ENCODE data around the gene FBXW5. TPM values are rescaled to one million over a fixed set of nuclear protein-coding genes. Genes with fewer than 3 reads are reported as not detected.

Gene FBXW5
- total RNA-seq, 2 experiments from 2014 or later, result 54.4 to 66.4 TPM

DNA sequence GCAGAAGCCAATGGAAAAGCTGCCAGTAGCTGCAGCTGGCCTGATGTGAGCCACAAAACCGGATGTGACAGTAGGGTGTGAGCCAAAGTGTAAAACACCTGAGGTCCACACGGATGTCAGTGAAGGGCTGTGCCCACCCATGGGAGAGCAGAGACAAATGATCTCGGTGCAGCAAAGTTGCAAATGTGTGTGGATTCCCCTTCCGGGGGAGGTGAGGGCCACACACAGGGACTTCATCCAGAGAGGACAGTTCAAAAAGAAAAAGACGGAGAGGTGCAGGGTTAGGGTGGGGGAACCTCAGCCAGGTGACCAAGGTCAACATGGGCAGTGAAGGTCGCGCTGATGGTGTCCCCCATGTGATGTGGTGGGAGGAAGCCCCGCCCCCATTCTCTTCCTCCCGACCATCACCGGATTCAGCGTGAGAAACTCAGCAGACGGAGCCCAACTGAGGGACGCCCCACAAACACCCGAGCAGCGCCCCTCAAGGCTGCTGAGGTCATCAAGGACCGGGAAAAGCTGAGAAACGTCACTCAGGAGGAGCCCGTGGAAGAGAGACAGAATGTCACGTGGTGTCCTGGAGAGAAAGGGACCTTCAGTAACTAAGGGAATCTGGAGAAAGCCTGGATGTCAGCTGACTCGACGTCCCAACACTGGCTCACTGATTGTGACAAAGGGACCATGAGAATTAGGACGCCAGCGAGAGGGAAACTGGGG, 21.4 kb upstream of the FBXW5 start:
- DNase-seq (peak; percentile 42), ATAC-seq (peak; percentile 66)
- POLR2A ChIA-PET, result no interaction called here
- Mint-ChIP-seq H3K4me3 (peak overlapping the region; percentile 20), H3K27ac (peak overlapping the region; percentile 68), H3K9me3 (ENCODE audit: low read depth) (no peaks in the 10 kb centered on the region), H3K4me1 (peaks cover 20% of the 10 kb centered on the region), H3K36me3 (ENCODE audit: low read depth) (no peaks in the 10 kb centered on the region), H3K27me3 (no peaks in the 10 kb centered on the region)
- CTCF ChIA-PET, result interaction anchor here (0.6 to 1.2 kb wide), 4 partner anchors 18 to 124 kb away, joined by 3 to 4 read pairs (median 3); partner anchors contain the start of gene AJM1
- intact Hi-C loops (cut with DNase I, micrococcal nuclease), result no loop called here

DNA sequence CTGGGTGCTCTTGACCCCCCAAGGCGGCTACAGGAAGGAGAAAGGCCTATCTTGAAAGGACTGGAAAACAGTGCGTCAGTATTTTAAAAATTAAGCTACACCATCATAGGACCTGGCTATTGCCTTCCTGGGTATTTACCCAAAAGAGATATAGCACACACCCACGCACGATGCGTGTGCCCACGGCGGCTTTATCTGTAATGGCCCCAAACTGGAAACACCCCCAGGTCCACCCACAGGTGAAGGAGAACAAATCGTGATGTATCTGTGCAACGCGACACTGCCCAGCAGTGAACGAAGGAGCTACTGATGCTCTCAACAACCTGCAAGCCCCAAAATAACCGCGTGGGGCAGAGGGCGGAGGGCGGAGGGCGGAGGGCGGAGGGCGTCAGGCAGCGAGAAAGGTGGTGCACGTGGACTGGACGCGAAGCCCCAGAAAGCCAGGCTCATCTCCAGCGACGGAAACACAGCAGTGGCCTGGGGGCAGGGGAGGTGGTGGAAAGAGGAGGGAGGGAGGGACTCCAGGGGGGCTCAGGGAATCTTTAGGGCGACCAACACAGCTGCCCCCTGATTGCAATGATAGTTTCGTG, 20.4 kb upstream of the FBXW5 start:
- Mint-ChIP-seq H3K27me3 (no peaks in the 10 kb centered on the region), H3K9me3 (ENCODE audit: low read depth) (no peaks in the 10 kb centered on the region), H3K4me1 (peaks cover 24% of the 10 kb centered on the region), H3K4me3 (no peak overlapping the region), H3K36me3 (ENCODE audit: low read depth) (no peaks in the 10 kb centered on the region), H3K27ac (no peak overlapping the region)
- no peak for DNase-seq
- POLR2A ChIA-PET, result no interaction called here
- CTCF ChIA-PET, result interaction anchor here (0.5 to 1.2 kb wide), 2 partner anchors 29 to 426 kb away, joined by 3 to 4 read pairs; no protein-coding TSS in a partner anchor
- intact Hi-C loops (cut with DNase I, micrococcal nuclease), result no loop called here
- no peak for ATAC-seq

DNA sequence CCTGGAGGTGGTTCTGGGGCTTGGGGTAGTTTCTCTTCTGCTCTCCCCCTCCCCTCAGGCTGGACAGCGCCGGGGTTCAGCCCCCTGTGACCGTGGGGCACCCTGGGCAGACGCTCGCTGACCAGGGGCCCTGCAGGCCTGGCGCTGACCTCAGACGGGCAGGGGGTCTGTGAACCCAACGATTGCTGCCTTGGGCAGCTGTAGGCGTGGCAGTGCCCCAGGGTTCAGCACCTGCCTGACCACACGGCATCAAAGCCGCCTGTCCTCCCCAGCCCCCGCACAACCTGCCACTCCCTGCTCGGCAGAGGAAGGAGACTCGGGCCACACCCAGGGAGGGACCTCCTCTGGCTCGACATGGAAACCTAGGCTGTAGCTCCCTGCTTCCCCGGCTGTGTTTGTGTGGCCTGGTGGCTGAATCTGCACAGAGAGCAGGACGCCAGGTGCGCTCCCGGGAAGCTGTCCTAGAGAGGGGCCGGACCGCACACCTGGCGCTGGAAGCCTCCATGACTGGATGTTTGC, 19.7 kb upstream of the FBXW5 start:
- no peaks in the 10 kb centered on the region for H3K36me3 Mint-ChIP-seq (ENCODE audit: low read depth)
- no peaks in the 10 kb centered on the region for H3K27me3 Mint-ChIP-seq
- no peak overlapping the region for H3K27ac Mint-ChIP-seq
- ChIA-PET CTCF (no interaction called here), POLR2A (no interaction called here)
- H3K4me3 Mint-ChIP-seq, result no peak overlapping the region
- ATAC-seq, result no peak
- no peaks in the 10 kb centered on the region for H3K9me3 Mint-ChIP-seq (ENCODE audit: low read depth)
- H3K4me1 Mint-ChIP-seq, result peaks cover 24% of the 10 kb centered on the region
- no peak for DNase-seq
- intact Hi-C loops (cut with DNase I, micrococcal nuclease), result no loop called here

DNA sequence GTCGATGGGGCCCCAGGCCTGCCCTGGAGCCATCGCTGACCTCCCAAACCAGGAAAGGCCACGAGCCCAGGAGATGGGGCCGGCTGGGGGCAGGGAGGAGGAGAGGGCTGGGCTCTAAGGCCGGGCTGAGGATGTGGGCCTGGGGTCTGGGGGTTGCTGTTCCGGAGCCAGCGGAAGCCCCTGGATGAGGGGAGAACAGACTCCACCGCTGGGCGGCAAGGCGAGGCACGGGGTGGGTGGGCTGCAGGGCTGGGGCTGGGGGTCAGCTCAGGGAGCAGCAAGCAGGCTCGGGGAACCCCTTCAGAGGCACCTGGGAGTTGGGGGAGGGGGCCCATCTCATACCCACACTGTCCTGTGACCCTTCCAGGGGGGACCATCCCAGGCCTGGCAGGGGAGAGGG, 19.2 kb upstream of the FBXW5 start:
- ChIA-PET CTCF (interaction anchor here (0.5 kb wide), 1 partner anchor 125 kb away, joined by 3 read pairs; no protein-coding TSS in a partner anchor), POLR2A (no interaction called here)
- intact Hi-C loops (cut with DNase I, micrococcal nuclease), result no loop called here
- Mint-ChIP-seq H3K9me3 (ENCODE audit: low read depth) (no peaks in the 10 kb centered on the region), H3K4me3 (no peak overlapping the region), H3K27ac (no peak overlapping the region), H3K4me1 (peaks cover 24% of the 10 kb centered on the region), H3K27me3 (no peaks in the 10 kb centered on the region), H3K36me3 (ENCODE audit: low read depth) (no peaks in the 10 kb centered on the region)
- DNase-seq (no peak), ATAC-seq (no peak)

DNA sequence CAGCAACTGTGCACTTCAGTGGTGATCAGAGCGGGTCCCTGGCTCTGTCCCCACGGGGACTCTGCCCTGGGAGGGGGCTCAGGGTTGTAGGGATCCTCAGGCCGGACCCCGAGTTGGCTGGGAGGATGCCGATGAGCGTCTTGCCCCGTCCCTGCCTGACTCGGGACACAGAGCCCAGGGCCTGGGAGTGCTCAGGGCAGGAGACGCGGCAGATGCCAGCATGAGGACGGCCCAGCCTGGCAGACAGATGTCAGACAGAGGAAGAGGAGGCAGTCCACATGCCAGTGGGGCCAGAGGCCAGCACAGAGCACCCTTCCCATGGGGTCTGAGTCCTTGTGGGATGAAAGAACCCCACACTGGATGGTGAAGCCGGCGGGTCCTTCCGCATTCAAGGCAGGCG, 18.8 kb upstream of the FBXW5 start:
- no peak overlapping the region for H3K27ac Mint-ChIP-seq
- ChIA-PET CTCF (interaction anchor here (0.5 kb wide), 1 partner anchor 125 kb away, joined by 3 read pairs; no protein-coding TSS in a partner anchor), POLR2A (no interaction called here)
- no peak for ATAC-seq
- H3K36me3 Mint-ChIP-seq (ENCODE audit: low read depth), result no peaks in the 10 kb centered on the region
- intact Hi-C loops (cut with DNase I, micrococcal nuclease), result no loop called here
- H3K4me3 Mint-ChIP-seq, result no peak overlapping the region
- H3K9me3 Mint-ChIP-seq (ENCODE audit: low read depth), result no peaks in the 10 kb centered on the region
- H3K4me1 Mint-ChIP-seq, result peaks cover 24% of the 10 kb centered on the region
- H3K27me3 Mint-ChIP-seq, result no peaks in the 10 kb centered on the region
- DNase-seq, result no peak

DNA sequence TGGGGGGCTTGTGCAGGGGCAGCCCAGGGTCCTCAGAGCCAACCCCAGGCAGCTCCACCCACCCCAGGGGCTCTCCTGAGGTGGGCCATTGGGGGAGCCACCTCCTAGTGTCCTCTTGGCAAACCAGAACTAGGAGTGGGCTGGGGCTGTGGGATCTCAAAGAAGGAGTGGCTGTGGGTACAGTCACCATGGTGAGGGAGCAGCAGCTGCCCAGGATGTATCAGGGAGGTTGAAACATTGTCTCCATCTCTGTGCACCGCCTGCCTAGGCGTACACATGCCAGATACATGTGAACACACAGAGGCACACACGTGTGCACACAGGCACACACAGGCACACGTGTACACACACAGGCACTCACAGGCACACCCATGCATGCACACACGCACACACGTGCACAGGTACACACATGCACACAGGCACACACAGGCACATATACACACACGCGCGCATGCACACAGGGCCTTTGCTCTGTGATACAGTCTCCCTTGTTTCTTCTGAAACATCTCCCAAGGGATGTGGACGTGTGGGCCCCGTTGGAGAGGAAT, 18.2 kb upstream of the FBXW5 start:
- H3K9me3 Mint-ChIP-seq (ENCODE audit: low read depth), result no peaks in the 10 kb centered on the region
- peaks cover 24% of the 10 kb centered on the region for H3K4me1 Mint-ChIP-seq
- no peaks in the 10 kb centered on the region for H3K36me3 Mint-ChIP-seq (ENCODE audit: low read depth)
- no peak overlapping the region for H3K4me3 Mint-ChIP-seq
- intact Hi-C loops (cut with DNase I, micrococcal nuclease), result no loop called here
- no peak for DNase-seq
- ChIA-PET POLR2A (no interaction called here), CTCF (interaction anchor here (1.0 to 1.7 kb wide), 2 partner anchors 66 to 73 kb away, joined by 5 read pairs; no protein-coding TSS in a partner anchor)
- no peak for ATAC-seq
- H3K27me3 Mint-ChIP-seq, result no peaks in the 10 kb centered on the region
- H3K27ac Mint-ChIP-seq, result no peak overlapping the region

DNA sequence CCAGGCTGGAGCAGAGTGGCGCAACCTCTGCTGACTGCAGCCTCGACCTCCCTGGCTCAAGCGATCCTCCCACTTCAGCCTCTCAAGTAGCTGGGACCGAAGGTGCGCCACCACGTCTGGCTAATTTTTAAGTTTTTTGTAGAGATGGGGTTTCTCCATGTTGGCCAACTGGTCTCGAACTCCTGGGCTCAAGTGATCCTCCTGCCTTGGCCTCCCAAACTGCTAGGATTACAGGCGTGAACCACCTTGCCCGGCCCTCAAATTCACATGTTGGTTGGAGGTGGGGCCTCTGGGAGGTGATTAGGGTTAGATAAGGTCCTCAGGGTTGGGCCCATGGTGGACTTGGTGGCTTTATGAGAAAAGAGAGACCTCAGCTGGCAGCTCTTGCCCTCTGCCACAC, 17.6 kb upstream of the FBXW5 start:
- POLR2A ChIA-PET, result no interaction called here
- Mint-ChIP-seq H3K27ac (no peak overlapping the region), H3K4me3 (no peak overlapping the region), H3K4me1 (peaks cover 24% of the 10 kb centered on the region), H3K36me3 (ENCODE audit: low read depth) (no peaks in the 10 kb centered on the region), H3K9me3 (ENCODE audit: low read depth) (no peaks in the 10 kb centered on the region), H3K27me3 (no peaks in the 10 kb centered on the region)
- CTCF ChIA-PET, result interaction anchor here (1.0 to 1.7 kb wide), 2 partner anchors 67 to 73 kb away, joined by 5 read pairs; no protein-coding TSS in a partner anchor
- DNase-seq (no peak), ATAC-seq (no peak)
- intact Hi-C loops (cut with DNase I, micrococcal nuclease), result no loop called here

DNA sequence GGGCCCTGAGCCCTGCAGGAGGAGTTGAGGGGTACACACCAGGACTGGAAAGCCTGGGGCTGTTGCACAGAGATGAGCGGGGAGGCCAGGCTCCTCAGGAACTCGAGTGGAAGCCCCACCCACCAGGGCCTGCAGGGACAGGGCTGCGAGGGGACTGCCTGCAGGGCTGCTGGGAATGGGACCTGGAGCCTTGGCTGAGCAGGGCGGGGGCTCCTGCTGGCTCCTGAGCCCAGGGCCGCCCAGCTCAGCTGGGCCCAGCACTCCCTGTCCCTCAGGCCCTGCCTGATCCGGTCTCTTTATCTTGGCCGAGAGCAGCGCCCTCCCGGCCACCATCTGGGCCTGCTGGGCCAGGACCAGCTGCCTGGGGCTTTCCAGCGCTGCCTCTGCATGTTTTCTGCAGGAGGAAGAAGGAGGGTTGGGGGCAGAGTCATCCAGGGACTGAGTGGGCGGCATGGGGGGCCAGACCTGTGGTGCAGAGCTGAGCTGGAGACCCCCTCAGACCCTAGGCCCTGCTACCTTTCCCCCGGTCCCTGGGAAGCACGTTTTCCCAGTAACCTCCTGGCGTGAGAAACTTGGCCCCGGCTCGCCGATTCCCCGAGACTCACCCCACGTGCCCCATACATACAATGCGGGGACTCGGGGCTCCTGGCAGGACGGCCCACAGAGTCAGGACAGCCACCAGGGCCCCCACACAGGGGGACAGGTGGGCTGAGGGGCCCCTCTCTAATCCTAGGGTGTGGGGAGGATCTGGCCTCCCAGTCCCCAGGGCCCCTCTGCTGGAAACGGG, 16.9 kb upstream of the FBXW5 start:
- POLR2A ChIA-PET, result no interaction called here
- Mint-ChIP-seq H3K9me3 (ENCODE audit: low read depth) (peaks cover 3% of the 10 kb centered on the region), H3K4me3 (no peak overlapping the region), H3K36me3 (ENCODE audit: low read depth) (no peaks in the 10 kb centered on the region), H3K4me1 (peaks cover 24% of the 10 kb centered on the region), H3K27me3 (no peaks in the 10 kb centered on the region), H3K27ac (no peak overlapping the region)
- ATAC-seq, result no peak
- DNase-seq, result no peak
- CTCF ChIA-PET, result interaction anchor here (1.0 to 1.7 kb wide), 2 partner anchors 67 to 74 kb away, joined by 5 read pairs; no protein-coding TSS in a partner anchor
- intact Hi-C loops (cut with DNase I, micrococcal nuclease), result no loop called here

DNA sequence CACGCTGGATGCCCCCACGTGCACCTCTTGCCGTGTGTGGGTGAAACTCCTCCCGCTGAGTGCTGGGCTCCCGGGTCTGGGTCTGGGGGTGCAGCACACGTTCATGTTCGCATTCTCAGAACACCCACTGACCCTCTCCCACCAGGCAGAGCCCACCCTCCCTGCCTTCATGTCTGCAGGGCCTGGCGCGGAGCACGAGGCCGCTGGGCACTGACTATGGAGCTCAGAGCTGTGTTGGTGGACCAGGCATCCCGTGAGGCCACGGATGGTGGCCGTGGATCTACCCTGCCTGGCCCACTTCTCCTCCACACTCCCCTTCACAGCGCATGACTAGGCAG, 16.4 kb upstream of the FBXW5 start:
- H3K4me1 Mint-ChIP-seq, result peaks cover 19% of the 10 kb centered on the region
- ATAC-seq, result no peak
- intact Hi-C loops (cut with DNase I, micrococcal nuclease), result no loop called here
- H3K9me3 Mint-ChIP-seq (ENCODE audit: low read depth), result peaks cover 3% of the 10 kb centered on the region
- no peak overlapping the region for H3K27ac Mint-ChIP-seq
- DNase-seq, result no peak
- H3K27me3 Mint-ChIP-seq, result no peaks in the 10 kb centered on the region
- POLR2A ChIA-PET, result no interaction called here
- H3K36me3 Mint-ChIP-seq (ENCODE audit: low read depth), result no peaks in the 10 kb centered on the region
- no peak overlapping the region for H3K4me3 Mint-ChIP-seq
- CTCF ChIA-PET, result interaction anchor here (0.6 kb wide), 1 partner anchor 15 kb away, joined by 3 read pairs; no protein-coding TSS in a partner anchor

DNA sequence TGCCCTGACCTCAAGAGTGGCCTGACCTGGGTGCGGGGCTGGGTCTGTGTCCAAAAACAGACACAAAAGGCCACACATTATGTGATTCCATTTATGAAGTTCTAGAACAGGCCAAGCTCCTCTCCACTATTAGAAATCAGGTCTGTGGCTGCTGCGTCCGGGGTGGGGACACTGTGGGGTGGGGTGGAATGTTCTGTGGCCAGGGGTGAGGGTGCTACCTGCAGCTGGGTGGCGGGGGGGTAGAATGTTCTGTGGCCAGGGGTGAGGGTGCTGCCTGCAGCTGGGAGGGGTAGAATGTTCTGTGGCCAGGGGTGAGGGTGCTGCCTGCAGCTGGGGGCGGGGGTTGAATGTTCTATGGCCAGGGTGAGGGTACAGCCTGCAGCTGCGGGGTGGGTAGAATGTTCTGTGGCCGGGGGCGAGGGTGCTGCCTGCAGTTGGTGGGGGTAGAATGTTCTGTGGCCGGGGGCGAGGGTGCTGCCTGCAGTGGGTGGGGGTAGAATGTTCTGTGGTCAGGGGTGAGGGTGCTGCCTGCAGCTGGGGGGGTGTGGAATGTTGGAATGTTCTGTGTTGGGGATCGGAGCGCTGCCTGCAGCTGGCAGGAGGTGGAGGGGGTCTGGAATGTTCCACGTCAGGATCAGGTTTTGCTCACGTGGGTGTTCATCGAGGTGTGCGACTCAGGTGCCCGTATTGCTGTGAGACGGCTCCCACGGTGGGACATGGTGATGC, 15.8 kb upstream of the FBXW5 start:
- H3K4me3 Mint-ChIP-seq, result no peak overlapping the region
- peaks cover 3% of the 10 kb centered on the region for H3K9me3 Mint-ChIP-seq (ENCODE audit: low read depth)

More for the DNA sequence above, 15.8 kb upstream of the FBXW5 start:
- peaks cover 14% of the 10 kb centered on the region for H3K4me1 Mint-ChIP-seq
- intact Hi-C loops (cut with DNase I, micrococcal nuclease), result no loop called here
- ChIA-PET POLR2A (interaction anchor here (0.6 to 0.7 kb wide), 3 partner anchors 64 to 574 kb away, joined by 4 to 7 read pairs (median 5); no protein-coding TSS in a partner anchor), CTCF (interaction anchor here (0.6 to 0.8 kb wide), 2 partner anchors 15 to 74 kb away, joined by 3 to 4 read pairs; no protein-coding TSS in a partner anchor)
- DNase-seq (no peak), ATAC-seq (no peak)
- H3K27ac Mint-ChIP-seq, result no peak overlapping the region
- H3K36me3 Mint-ChIP-seq (ENCODE audit: low read depth), result no peaks in the 10 kb centered on the region
- H3K27me3 Mint-ChIP-seq, result no peaks in the 10 kb centered on the region
